Measurements from ENCODE around the gene NFATC2.

GRCh38 chr20:51463560-51463959, 79.0 kb downstream of the NFATC2 start:
- TF ChIP-seq CTCF (IDR thresholded peaks at IDR 0.05) = no peak
- no peak for TF ChIP-seq EP300 (IDR thresholded peaks at IDR 0.05)
- no peak for TF ChIP-seq POLR2AphosphoS5 (IDR thresholded peaks at IDR 0.05)
